CD4-positive, alpha-beta T cell treated with Interleukin-17A for 1 hour (primary cell): ENCODE measurements around the gene TECTA.

Experiments used
- DNase-seq: peaks from one replicate; pipeline ENCODE4 v3.0.0-alpha.2; 2020

TECTA gene

DNA sequence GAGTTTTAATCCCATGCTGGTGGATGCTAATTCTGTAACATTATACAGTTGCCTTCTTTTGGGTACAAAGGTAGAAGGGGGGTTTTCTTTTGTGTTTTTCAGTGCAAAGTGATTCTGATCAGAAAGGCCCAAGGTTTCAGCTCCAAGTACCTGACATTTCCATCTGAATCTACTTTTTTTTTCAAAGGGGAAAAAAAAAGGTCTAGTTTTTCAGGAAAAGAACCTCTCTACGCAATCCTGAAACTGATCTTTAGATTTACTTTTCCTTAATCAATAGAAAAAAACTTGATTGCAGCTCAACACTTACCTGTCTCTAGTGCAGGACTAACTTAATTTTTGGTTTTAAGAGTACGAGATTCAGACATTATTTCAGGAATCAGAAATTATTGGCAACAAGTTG is at the start of gene TECTA:
Gene TECTA, plus strand, starts transcription at position 301 of the 400 bp plus-strand sequence. CDS start 1,423 bp downstream, outside the sequence.
- DNase-seq = no peak

DNA sequence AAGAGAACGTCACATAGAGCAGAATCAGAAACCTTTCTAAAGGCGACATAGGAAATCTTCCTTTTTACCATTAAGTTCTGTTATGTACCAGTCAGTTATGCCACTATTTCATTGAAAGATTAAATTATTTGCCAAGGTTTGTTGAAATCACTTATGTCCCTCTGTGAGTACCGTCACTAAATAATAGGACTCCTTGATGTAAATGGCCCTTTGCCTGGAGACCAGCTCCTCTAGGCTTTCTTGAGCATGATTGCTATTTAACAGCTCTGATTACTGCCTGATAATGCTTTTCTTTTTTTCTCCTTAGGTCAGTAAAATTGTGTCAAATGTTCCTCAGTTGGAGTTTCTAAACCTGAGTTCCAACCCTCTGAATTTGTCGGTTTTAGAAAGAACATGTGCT is 47.8 kb upstream of the TECTA start:
- DNase-seq = no peak

DNA sequence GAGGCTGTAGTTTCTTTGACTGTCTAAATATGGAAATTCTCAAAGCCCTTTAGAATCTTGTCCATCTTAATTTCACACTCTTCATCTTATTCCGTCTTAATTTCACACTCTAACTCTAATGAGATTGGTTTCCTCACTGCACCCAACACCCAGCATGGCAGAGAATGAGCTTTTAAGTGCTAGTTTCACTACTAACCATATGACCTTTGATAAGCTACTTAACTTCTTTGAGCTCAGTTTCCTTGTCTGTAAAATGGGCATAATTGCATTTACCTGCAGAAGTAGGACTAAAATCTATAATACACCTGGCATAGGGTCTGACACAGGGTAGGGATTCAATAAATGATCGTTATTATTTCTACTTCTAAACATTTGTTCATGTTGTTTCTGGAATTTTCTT is 46.8 kb upstream of the TECTA start:
- DNase-seq = no peak

GRCh38 chr11:121055076-121055475 is 46.0 kb upstream of the TECTA start:
- DNase-seq = no peak

GRCh38 chr11:121057922-121058321 is 43.1 kb upstream of the TECTA start:
- DNase-seq = no peak

DNA sequence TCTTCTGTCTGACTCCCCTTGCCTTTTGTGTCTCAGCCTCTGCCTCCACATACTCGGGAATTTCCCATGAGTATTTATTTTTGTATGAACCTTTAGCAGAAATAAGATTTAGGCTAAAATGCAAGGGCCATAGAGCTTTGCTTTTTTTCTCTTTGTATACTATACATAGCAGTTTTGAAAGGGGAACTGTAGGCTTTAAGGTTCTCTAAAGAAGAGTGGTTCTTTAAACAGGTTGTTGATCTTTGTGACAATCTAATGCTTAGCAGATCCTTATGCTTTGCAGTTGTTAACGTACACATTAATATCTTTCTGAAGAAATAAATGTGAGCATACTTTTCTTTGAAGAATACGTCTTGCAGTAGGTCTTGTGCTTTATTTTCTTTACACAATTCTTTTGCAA is 42.1 kb upstream of the TECTA start:
- no peak for DNase-seq

DNA sequence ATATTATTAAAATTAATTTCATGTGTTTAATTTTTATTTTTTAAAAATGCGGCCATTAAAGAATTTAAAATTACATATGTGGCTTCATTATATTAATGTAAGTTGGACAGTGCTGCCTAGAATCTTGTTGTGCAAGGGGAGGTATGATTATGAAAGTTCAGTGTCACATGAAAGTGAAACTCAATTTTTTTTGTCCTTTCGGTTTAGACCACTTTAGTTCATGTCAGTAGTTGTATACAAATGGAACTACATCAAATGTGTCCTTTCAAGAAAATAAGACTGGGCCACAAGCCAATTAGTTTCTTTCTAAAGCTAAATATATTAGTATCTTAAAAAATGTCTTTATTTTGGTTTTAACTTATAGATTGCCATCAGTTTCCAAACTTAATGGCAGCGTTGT is 41.4 kb upstream of the TECTA start:
- peak; percentile 9 for DNase-seq

- DNase-seq = no peak
Measured at GRCh38 chr11:121063728-121064127, 37.3 kb upstream of the TECTA start.

DNA sequence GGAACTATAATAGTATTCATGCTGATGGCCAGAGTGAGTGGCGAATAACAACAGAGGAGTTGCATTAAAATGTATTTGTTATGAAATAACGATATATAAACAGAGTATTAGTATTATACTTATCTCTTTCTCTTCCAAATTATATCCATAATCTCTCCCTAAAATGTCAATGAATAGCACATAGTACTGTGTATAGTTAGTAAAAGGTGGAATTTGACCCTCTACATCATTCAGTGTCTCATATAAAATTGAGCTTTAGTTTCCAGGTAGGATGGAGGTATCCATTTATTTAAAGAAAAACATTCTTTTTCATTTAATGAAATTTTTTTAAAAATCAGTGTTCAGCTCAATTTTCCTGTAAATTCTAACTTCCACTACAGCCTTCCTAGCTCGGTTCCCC is 34.4 kb upstream of the TECTA start:
- DNase-seq = no peak

- no peak for DNase-seq
Measured at GRCh38 chr11:121067026-121067425, 34.0 kb upstream of the TECTA start.

DNA sequence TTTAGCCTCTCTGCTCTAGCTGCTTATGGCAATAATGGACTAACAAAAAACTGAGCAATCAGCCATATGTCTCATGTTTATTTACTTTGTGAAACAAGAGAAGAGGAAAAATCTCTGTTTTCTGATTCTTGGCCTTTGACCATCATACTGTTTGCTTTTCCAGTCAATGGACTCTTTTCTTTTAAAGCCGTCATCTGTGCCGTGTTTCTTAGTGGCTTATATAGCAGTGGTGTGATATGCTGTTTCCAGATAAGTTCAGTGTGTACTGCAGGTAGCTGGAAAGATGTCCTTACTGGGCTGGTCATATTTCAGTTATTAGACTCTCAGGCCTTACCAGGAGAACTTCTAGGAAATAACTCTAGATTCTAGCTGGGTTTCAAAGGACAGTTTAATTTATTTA is 33.6 kb upstream of the TECTA start:
- DNase-seq = no peak

GRCh38 chr11:121067962-121068647 is 32.9 kb upstream of the TECTA start:
- DNase-seq = no peak

DNA sequence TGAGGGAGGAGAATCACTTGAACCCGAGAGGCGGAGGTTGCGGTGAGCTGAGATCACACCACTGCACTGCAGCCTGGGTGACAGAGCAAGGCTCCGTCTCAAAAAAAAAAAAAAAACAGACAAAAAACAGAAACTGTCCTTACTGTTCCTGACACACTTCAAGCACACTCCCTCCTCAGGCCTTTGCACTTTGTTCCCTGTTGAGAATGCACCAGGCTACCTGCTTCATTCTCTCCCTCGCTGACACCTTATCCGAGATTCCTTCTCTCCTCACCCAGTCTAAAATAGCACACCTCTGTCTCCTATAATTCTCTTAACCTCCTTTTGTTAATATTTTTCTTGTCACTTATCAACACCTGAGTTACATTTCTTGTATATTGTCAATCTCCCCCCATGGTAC is 32.3 kb upstream of the TECTA start:
- no peak for DNase-seq

DNA sequence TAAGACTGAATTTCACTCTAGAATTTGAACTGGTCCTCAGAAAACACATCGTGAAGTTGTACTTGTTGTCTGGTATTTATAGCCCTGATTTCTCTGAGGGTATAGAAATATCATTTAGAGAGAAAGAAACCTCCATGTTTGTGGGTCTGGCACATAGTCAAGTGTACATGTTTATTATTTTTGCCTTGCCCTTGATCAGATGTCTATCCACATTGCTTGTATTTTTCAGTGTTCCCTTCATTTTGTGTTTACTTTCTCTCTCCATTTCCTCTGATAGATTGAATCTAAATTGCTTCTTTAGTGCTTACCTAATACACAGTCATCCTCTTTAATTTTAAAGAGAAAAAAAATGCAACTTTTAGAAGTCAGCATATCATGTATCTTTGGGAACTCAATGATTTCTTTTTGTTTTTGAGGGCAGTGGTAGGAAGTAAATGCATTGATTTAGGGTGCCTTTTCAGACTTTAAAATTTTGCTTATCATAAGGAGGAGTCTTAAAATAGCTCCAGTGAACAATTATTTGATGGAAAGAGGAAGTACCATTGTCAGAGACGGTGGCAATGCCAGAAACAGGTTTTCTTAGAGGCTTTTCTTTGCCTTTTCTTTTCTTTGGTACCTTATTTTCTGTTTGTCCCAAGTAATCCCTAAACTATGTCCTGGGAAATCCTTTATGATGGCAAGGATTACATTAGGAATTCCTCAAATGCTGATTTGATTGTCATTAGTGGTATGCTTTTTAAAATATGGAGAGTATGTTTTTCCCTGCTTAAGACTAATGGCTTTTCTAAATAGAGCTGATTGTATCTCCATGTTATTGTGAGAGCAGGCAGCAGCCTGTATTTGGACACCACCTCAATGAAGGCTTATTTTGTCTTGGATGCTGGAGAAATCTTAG is 29.8 kb upstream of the TECTA start:
- no peak for DNase-seq

GRCh38 chr11:121071846-121072450 is 29.1 kb upstream of the TECTA start:
- DNase-seq = no peak

DNA sequence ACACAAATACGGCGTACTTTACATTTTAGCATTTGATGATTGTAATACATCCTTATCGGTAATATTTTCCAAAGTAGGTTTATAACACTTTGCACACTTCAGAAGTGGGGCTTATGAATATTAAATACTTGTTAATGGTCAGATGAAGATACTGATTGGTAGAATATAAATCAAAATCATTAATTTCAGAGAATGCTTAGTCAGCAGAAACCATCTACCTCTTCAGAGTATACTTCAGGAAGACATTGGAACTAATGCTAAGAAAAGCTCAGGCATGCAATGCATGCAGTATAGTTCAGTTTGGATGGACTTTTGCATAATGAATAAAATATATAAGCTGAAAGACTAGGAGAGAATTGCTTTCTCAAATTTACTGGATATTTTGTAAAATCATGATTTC is 19.7 kb upstream of the TECTA start:
- DNase-seq = no peak

DNA sequence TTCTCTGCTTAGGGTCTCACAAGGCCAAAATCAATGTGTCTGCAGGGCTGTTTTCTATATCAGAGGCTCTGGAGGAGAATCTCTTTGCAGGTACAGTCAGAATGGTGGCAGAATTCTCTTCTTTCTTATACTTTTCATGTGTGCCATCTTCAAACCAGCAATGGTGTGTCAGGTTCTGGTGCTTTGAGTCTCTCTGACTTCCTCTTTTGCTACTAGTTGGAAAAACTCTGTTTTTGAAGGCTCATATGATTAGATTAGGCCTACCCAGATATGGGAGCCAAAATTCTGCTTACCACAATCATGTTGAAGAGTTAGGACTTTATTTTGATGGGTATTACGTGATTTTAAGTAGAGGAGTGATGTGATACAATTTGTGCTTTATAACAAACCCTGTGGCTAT is 18.8 kb upstream of the TECTA start:
- DNase-seq = no peak

GRCh38 chr11:121082670-121083069 is 18.4 kb upstream of the TECTA start:
- no peak for DNase-seq

- no peak for DNase-seq
Measured at GRCh38 chr11:121086866-121087265, 14.2 kb upstream of the TECTA start.

GRCh38 chr11:121089566-121089965 is 11.5 kb upstream of the TECTA start:
- DNase-seq = no peak

DNA sequence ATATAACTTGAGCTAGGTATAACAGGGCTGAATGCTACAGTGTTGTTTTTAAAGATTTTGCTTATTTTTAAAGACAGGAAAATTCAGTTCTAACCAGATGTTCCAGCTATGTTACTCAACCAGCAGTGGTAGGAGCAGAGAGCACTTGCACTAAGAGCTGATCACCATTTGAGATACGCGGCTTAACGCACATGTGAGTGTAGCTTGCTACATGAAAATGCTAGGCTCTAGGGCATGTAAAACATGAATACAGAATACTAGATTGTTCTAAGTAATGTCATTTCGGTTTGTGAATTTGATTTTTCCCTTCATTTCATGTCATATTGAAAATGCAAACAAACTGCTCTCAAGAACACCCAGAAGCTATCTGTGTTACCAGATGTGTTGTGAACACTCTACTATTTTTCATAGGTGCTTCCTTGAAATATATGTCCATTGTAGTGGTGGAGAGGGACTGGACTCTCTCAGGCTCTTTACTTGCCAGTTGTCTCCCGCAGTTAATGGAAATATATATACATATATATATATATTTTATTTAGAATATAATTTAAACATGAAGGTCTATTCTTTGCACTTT is 10.8 kb upstream of the TECTA start:
- DNase-seq = no peak

DNA sequence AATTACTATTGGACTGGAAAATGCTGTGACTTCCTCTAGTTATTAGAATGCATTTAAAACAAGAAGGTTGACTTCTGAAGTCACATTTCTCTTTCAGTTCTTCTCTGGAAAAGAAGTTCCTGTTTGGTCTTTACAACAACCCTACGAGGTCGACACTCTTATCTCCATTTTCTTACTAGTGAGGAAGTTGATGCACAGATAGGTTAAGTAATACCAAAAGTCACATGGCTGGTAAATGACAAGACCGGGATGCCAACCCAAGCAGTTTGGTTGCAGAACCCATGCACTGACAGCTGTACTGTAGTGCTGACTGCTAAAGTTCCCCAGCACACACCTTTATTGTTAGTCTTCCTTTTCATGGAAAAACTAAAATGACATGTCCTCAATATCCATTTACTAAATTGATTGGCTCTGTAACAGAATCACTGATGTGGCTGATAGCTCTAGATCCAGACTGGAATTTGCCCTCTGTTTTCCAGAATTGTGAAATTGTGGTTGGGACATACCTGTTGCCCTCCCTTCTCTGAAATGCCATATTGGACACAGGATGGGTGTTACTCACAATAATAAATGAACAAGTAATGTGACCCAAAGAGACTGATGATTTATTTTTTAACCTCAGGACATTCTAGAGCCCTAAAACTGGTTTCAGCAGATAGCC is 9.4 kb upstream of the TECTA start:
- DNase-seq = no peak

DNA sequence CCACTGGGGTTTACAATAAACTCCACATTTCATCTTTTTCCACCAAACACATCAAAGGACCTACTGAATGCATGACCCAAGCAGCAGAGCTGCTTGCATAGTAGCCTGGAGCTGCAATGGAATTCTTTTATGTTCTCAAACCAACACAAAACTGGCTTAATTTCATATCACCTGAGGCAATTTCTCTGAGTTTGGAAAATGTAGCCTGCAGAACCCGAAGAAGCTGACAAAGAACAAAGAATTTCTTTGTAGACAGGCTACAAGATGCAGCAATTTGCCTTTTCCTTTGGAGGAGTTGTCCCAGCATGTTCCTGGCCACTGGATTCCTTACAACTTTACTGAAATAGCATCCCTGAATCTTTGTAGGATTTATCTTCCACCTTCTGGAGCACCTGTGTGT is 5.5 kb upstream of the TECTA start:
- DNase-seq = no peak
